ENCODE measurements around the gene PPP4C.

GRCh38 chr16:30041841-30042240 is 34.0 kb upstream of the PPP4C start:
- TF ChIP-seq, protein P1, sequence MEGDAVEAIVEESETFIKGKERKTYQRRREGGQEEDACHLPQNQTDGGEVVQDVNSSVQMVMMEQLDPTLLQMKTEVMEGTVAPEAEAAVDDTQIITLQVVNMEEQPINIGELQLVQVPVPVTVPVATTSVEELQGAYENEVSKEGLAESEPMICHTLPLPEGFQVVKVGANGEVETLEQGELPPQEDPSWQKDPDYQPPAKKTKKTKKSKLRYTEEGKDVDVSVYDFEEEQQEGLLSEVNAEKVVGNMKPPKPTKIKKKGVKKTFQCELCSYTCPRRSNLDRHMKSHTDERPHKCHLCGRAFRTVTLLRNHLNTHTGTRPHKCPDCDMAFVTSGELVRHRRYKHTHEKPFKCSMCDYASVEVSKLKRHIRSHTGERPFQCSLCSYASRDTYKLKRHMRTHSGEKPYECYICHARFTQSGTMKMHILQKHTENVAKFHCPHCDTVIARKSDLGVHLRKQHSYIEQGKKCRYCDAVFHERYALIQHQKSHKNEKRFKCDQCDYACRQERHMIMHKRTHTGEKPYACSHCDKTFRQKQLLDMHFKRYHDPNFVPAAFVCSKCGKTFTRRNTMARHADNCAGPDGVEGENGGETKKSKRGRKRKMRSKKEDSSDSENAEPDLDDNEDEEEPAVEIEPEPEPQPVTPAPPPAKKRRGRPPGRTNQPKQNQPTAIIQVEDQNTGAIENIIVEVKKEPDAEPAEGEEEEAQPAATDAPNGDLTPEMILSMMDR (IDR thresholded peaks at IDR 0.05): peak; percentile 9 to 39 (median 28)
- no peak for TF ChIP-seq POLR2A (IDR thresholded peaks at IDR 0.05)

All from Peyer's patch (tissue), 4 donors.